Urothelium cell line (cell line): ENCODE results near the gene RANBP1.

Experiments used
- DNase-seq: peaks from one replicate; pipeline ENCODE4 v3.0.0; 2011; ENCODE audit warnings: low spot score, mixed read lengths
- FAIRE-seq: peaks from 2 replicates; lab custom pipeline; 2011; peaks lifted over from hg19 to GRCh38; lab: Jason Lieb, UNC

The RANBP1 gene

GRCh38 chr22:20087319-20088262 lies 28.3 kb upstream of the RANBP1 start:
- DNase-seq (no peak), FAIRE-seq (peak; percentile 71)

GRCh38 chr22:20088263-20088648 lies 27.6 kb upstream of the RANBP1 start:
- FAIRE-seq, result peak; percentile 46
- no peak for DNase-seq

- DNase-seq (no peak), FAIRE-seq (peak; percentile 82)
These were observed 26.5 kb upstream of the RANBP1 start for GRCh38 chr22:20089226-20089976.

GRCh38 chr22:20089977-20090729 lies 25.8 kb upstream of the RANBP1 start:
- FAIRE-seq (no peak), DNase-seq (no peak)

GRCh38 chr22:20090730-20091240 lies 25.1 kb upstream of the RANBP1 start:
- DNase-seq (no peak), FAIRE-seq (no peak)

- no peak for DNase-seq
- FAIRE-seq, result peak; percentile 74
These were observed 24.0 kb upstream of the RANBP1 start for GRCh38 chr22:20091690-20092476.

- no peak for DNase-seq
- FAIRE-seq, result no peak
These were observed 23.4 kb upstream of the RANBP1 start for GRCh38 chr22:20092477-20092854.

GRCh38 chr22:20093418-20094196 lies 22.3 kb upstream of the RANBP1 start:
- FAIRE-seq (peak; percentile 40), DNase-seq (no peak)

GRCh38 chr22:20094197-20094807 lies 21.6 kb upstream of the RANBP1 start:
- no peak for DNase-seq
- FAIRE-seq, result no peak

- no peak for FAIRE-seq
These were observed 20.4 kb upstream of the RANBP1 start for GRCh38 chr22:20095521-20095920.

GRCh38 chr22:20096574-20097420 lies 19.1 kb upstream of the RANBP1 start:
- no peak for DNase-seq
- FAIRE-seq, result no peak

More at GRCh38 chr22:20095521-20095920, 20.4 kb upstream of the RANBP1 start:
- no peak for DNase-seq

GRCh38 chr22:20099099-20099711 lies 16.7 kb upstream of the RANBP1 start:
- DNase-seq (no peak), FAIRE-seq (no peak)

- DNase-seq (no peak), FAIRE-seq (peak; percentile 9)
These were observed 14.3 kb upstream of the RANBP1 start for GRCh38 chr22:20101638-20102037.

GRCh38 chr22:20102203-20102780 lies 13.6 kb upstream of the RANBP1 start:
- DNase-seq, result no peak
- FAIRE-seq, result peak; percentile 96

- DNase-seq (no peak), FAIRE-seq (no peak)
These were observed 10.3 kb upstream of the RANBP1 start for GRCh38 chr22:20105456-20106204.

- no peak for DNase-seq
- FAIRE-seq, result no peak
These were observed 9.6 kb upstream of the RANBP1 start for GRCh38 chr22:20106205-20106848.
